Smooth muscle cell (in vitro differentiated cells): ENCODE results near the gene TLCD4. TPM values are rescaled to one million over a fixed set of nuclear protein-coding genes. Genes with fewer than 3 reads are reported as not detected.
A peak's percentile ranks its signal among the peaks of the same experiment; 100 is the strongest.

Experiments
- DNase-seq: peaks from one replicate; lab custom pipeline; 2025; ENCODE audit not compliant: unreplicated experiment; lab: John Stamatoyannopoulos, UW
- H2AFZ ChIP-seq: fragments of 200-600 bp; sonication (generic); 2 replicates; pipeline ENCODE4 v1.6.0; 2016; ENCODE audit warnings: antibody characterized with exemption, low read depth, mild to moderate bottlenecking
- H3F3A ChIP-seq: fragments of 200-600 bp; sonication (generic); 2 replicates; pipeline ENCODE4 v1.6.0; 2017; ENCODE audit warnings: antibody characterized with exemption, low read depth
- H3K27ac ChIP-seq: fragments of 200-600 bp; sonication (generic); 2 replicates; pipeline ENCODE4 v1.5.1; 2016; ENCODE audit warnings: low read depth, mild to moderate bottlenecking
- H3K27me3 ChIP-seq: fragments of 200-600 bp; sonication (generic); 2 replicates; pipeline ENCODE4 v1.6.1; 2016; ENCODE audit warnings: low read depth, mild to moderate bottlenecking
- H3K36me3 ChIP-seq: fragments of 200-600 bp; sonication (generic); 2 replicates; pipeline ENCODE4 v1.5.1; 2016; ENCODE audit warnings: low read depth
- H3K4me1 ChIP-seq: fragments of 200-600 bp; sonication (generic); 2 replicates; pipeline ENCODE4 v1.5.1; 2016; ENCODE audit warnings: low read depth
- H3K4me2 ChIP-seq: fragments of 200-600 bp; sonication (generic); 2 replicates; pipeline ENCODE4 v1.6.0; 2016; ENCODE audit warnings: mild to moderate bottlenecking
- H3K4me3 ChIP-seq: fragments of 200-600 bp; sonication (generic); 2 replicates; pipeline ENCODE4 v1.5.1; 2016; ENCODE audit warnings: mild to moderate bottlenecking
- H3K79me2 ChIP-seq: fragments of 200-600 bp; sonication (generic); 2 replicates; pipeline ENCODE4 v1.6.0; 2016; ENCODE audit warnings: low read depth, mild to moderate bottlenecking
- H3K9ac ChIP-seq: fragments of 200-600 bp; sonication (generic); 2 replicates; pipeline ENCODE4 v1.6.0; 2016; ENCODE audit warnings: low read depth
- H3K9me3 ChIP-seq: fragments of 200-600 bp; sonication (generic); replicated peaks from 2 replicates; pipeline ENCODE4 v1.5.1; 2016; ENCODE audit warnings: low read depth
- H4K20me1 ChIP-seq: fragments of 200-600 bp; sonication (generic); 2 replicates; pipeline ENCODE4 v1.6.0; 2016; ENCODE audit warnings: low read depth
- CTCF ChIP-seq: fragments of 200-600 bp; sonication (generic); IDR thresholded peaks from 2 replicates; pipeline ENCODE4 v1.5.1; 2017; ENCODE audit warnings: borderline replicate concordance, mild to moderate bottlenecking, antibody characterized with exemption; ENCODE audit not compliant: insufficient read depth, poor library complexity, severe bottlenecking
- WGBS: methylation state at CpG from one replicate; pipeline ENCODE4 v1.1.7; 2016; ENCODE audit warnings: low lambda C conversion rate; 5-methylcytosine and 5-hydroxymethylcytosine counted together
- polyA plus RNA-seq: library from polyadenylated mRNA; unstranded; fragments of >200 nt; fragmentation: Nextera tagmentation; extraction: Ambion mirVana; gene quantifications from 2 replicates; pipeline ENCODE4 v1.2.1, GENCODE V29; 2016
- total RNA-seq: library from RNA; depleted of rRNA; stranded (reverse); fragments of >200 nt; gene quantifications from 2 replicates; pipeline ENCODE4 v1.2.3, GENCODE V29; 2014

The TLCD4 gene
- total and polyA plus RNA-seq, 2 experiments from 2014 or later = 0.62 to 2.9 TPM

- 71% methylated on average over 1 of the region's 1 CpG for WGBS
- Histone ChIP-seq H3K9ac (no peak overlapping the region), H3F3A (no peaks in the 10 kb centered on the region), H4K20me1 (no peaks in the 10 kb centered on the region), H3K9me3 (no peaks in the 10 kb centered on the region), H2AFZ (no peak overlapping the region), H3K4me1 (no peaks in the 10 kb centered on the region), H3K4me3 (no peak overlapping the region), H3K79me2 (no peaks in the 10 kb centered on the region), H3K27ac (no peak overlapping the region), H3K4me2 (no peak overlapping the region), H3K27me3 (peaks cover 4% of the 10 kb centered on the region), H3K36me3 (no peaks in the 10 kb centered on the region)
- TF ChIP-seq CTCF = no peak
- DNase-seq = no peak
Observed at GRCh38 chr1:95080879-95081278, 36.3 kb upstream of the TLCD4 start.

GRCh38 chr1:95084317-95085176 is 32.6 kb upstream of the TLCD4 start:
- no peaks in the 10 kb centered on the region for H3K36me3 ChIP-seq
- no peaks in the 10 kb centered on the region for H4K20me1 ChIP-seq
- H3K9ac ChIP-seq = no peak overlapping the region
- WGBS = 78% methylated on average over 8 of the region's 8 CpGs
- H3K4me1 ChIP-seq = peaks cover 10% of the 10 kb centered on the region
- no peak overlapping the region for H3K27ac ChIP-seq
- no peaks in the 10 kb centered on the region for H3K27me3 ChIP-seq
- H3K4me2 ChIP-seq = no peak overlapping the region
- TF ChIP-seq CTCF = peak; percentile 55
- no peak overlapping the region for H2AFZ ChIP-seq
- no peaks in the 10 kb centered on the region for H3K79me2 ChIP-seq
- DNase-seq = no peak
- peaks cover 4% of the 10 kb centered on the region for H3F3A ChIP-seq
- H3K4me3 ChIP-seq = no peak overlapping the region
- H3K9me3 ChIP-seq = no peaks in the 10 kb centered on the region

DNA sequence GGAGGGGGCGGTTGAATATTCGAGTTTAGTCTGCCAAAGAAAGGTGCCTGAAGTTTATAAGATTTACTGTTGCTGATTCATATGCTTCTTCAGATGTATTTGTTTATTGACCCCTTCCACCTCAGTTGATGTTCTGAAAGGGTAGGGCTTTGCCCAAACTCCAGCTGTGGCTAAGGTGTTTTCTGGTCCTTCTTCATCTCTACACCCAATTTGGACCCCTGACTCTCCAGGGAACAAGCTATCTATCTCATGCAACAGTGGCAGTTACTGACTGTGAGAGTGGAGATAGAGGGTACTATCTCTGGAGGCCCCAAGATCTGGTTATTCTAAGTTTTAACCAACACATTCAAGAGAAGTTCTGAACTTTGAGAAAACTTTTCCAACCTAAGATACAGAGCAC is 31.8 kb upstream of the TLCD4 start:
- no peak overlapping the region for H3K4me2 ChIP-seq
- WGBS = 80% methylated on average over 2 of the region's 2 CpGs
- no peak overlapping the region for H3K4me3 ChIP-seq
- no peak for DNase-seq
- no peaks in the 10 kb centered on the region for H3K79me2 ChIP-seq
- no peak overlapping the region for H3K27ac ChIP-seq
- no peaks in the 10 kb centered on the region for H3K27me3 ChIP-seq
- no peaks in the 10 kb centered on the region for H4K20me1 ChIP-seq
- peaks cover 4% of the 10 kb centered on the region for H3F3A ChIP-seq
- no peak overlapping the region for H3K9ac ChIP-seq
- H3K4me1 ChIP-seq = peaks cover 10% of the 10 kb centered on the region
- H3K9me3 ChIP-seq = no peaks in the 10 kb centered on the region
- no peak overlapping the region for H2AFZ ChIP-seq
- H3K36me3 ChIP-seq = no peaks in the 10 kb centered on the region
- TF ChIP-seq CTCF = no peak
